Panc1 (cell line): Measurements from ENCODE around the gene WWTR1. TPM values are rescaled to one million over a fixed set of nuclear protein-coding genes. Genes with fewer than 3 reads are reported as not detected.

Experiments
- ATAC-seq: fragments of 200-7000 bp; cut with Tn5 transposase; 2 replicates; pipeline ENCODE4 v1.9.1; 2020; ENCODE audit warnings: mild to moderate bottlenecking, moderate library complexity
- BruUV-seq: library from RNA; stranded (reverse); fragments of 400-500 nt; replicated peaks from 2 replicates; lab custom pipeline; 2021; lab: Mats Ljungman, UMichigan
- CTCF ChIA-PET: fragments of 300-600 bp; sonication (Branson Sonifier 250); formaldehyde crosslinking; loops from one replicate; lab custom pipeline; 2022; ENCODE audit warnings: antibody characterized with exemption; lab: Charles Lee
- POLR2A ChIA-PET: fragments of 300-600 bp; sonication (Branson Sonifier 250); formaldehyde crosslinking; loops from one replicate; lab custom pipeline; 2022; ENCODE audit warnings: antibody characterized with exemption; lab: Charles Lee
- DNase-seq: peaks from one replicate; pipeline ENCODE4 v3.0.0-alpha.2; 2010; ENCODE audit warnings: low read depth, low spot score
- H3K27ac ChIP-seq: 2 replicates; pipeline ENCODE4 v1.5.1; 2011; ENCODE audit warnings: mild to moderate bottlenecking, low read length, inconsistent platforms
- H3K27me3 ChIP-seq: fragments of 200-500 bp; sonication (Bioruptor generic); 2 replicates; pipeline ENCODE4 v1.6.0; 2014; ENCODE audit warnings: low read length, inconsistent platforms; ENCODE audit not compliant: control insufficient read depth, insufficient read depth
- H3K36me3 ChIP-seq: fragments of 200-500 bp; sonication (Bioruptor generic); 2 replicates; pipeline ENCODE4 v1.5.1; 2014; ENCODE audit warnings: inconsistent platforms, mild to moderate bottlenecking, low read length, moderate library complexity; ENCODE audit not compliant: control insufficient read depth, insufficient read depth
- H3K4me1 ChIP-seq: 2 replicates; pipeline ENCODE4 v1.5.1; 2011; ENCODE audit warnings: inconsistent platforms, mild to moderate bottlenecking, low read length, moderate library complexity; ENCODE audit not compliant: control insufficient read depth, insufficient read depth
- H3K4me3 ChIP-seq, 2 experiments: 2 replicates each; pipeline ENCODE4 v1.5.1; 2011 to 2012; ENCODE audit warnings: low read depth in 2 of 2, low read length in 2 of 2, mild to moderate bottlenecking in 2 of 2, inconsistent platforms in 1 of 2, moderate library complexity in 1 of 2
- H3K9me3 ChIP-seq: fragments of 200-500 bp; sonication (Bioruptor generic); 2 replicates; pipeline ENCODE4 v1.5.1; 2014; ENCODE audit warnings: low read depth, mild to moderate bottlenecking, inconsistent platforms, low read length, moderate library complexity; ENCODE audit not compliant: control insufficient read depth, insufficient read depth
- POLR2AphosphoS5 ChIP-seq: IDR thresholded peaks from 2 replicates; pipeline ENCODE4 v1.6.1; 2012; ENCODE audit warnings: mild to moderate bottlenecking, low read depth, low read length, moderate library complexity
- SIN3A ChIP-seq: IDR thresholded peaks from 2 replicates; pipeline ENCODE4 v1.6.1; 2012; ENCODE audit warnings: low read depth, mild to moderate bottlenecking, low read length, moderate library complexity, borderline replicate concordance; ENCODE audit not compliant: insufficient read depth
- TCF7L2 ChIP-seq: IDR thresholded peaks from 2 replicates; pipeline ENCODE4 v1.6.1; 2011; ENCODE audit warnings: mild to moderate bottlenecking, low read depth, low read length, inconsistent platforms
- in situ Hi-C: cut with HindIII; loops from 2 replicates; pipeline ENCODE4 v1.10.0; 2016; ENCODE audit warnings: low sequenced_read_pairs, low pct_unique_long_range_greater_than_20kb
- intact Hi-C: fragments of 100-400 bp; cut with micrococcal nuclease; formaldehyde crosslinking; loops from one replicate; pipeline ENCODE4 v1.10.0; 2022; ENCODE audit not compliant: unreplicated experiment
- total RNA-seq: library from RNA; stranded (reverse); gene quantifications from one replicate; pipeline ENCODE4 v1.2.1, GENCODE V29; 2021; ENCODE audit not compliant: unreplicated experiment
- TF ChIP-seq, protein P1 (sequence below), 2 experiments: IDR thresholded peaks; 2 replicates each; pipeline ENCODE4 v1.6.1; 2011 to 2012; ENCODE audit warnings: low read depth in 2 of 2, control low read depth in 1 of 2, low read length in 1 of 2, mild to moderate bottlenecking in 1 of 2, moderate library complexity in 1 of 2; ENCODE audit not compliant: insufficient read depth in 1 of 2
- TF ChIP-seq, protein P2 (sequence below): fragments of 450-650 bp; IDR thresholded peaks from 2 replicates; pipeline ENCODE4 v1.5.1; 2017; ENCODE audit warnings: mild to moderate bottlenecking

Gene WWTR1
- total RNA-seq, 1 experiment from 2014 or later = 298 TPM

DNA sequence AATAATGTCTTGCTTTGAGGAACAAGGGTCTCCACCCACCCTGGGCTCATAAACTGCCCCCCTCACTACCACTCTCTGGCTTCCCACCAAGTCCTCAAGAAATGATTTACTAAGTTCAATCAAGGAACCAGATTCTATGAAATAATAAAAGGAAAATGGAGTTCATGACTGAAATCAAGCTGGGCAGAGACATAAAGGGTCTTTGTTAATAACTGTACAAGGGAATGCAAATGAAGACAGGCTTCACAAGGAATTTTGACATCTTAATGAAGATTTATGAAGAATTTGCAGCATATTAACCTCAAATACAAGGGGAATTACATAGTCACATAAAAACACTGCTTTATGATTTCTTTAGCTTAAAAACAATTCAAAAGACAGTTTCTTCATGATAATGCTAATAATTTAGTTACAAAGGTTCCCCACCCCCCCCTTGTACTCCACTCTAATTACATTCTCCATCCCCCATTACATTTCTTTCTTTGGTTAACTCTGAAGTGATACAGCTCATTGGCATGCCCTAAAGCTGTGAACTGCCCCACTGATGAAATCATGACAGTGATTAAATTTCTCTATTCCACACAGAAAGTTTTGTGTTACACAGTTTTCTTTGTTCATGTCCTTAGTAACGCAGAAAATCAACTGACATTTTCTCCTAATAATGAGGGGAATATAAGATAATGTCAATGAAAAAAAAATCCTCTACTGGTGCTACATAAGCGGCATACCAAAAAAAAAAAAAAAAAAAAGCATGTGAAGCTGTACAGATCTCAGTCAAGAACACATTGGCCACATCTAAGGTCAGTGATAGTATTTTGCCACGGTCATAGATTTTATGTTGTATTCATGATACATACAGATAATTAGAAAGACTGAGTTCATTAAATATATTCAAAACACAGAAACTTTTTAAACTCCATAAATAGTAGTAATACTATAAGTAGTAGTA lies 54.4 kb downstream of the WWTR1 start:
- peak overlapping the region; percentile 100 for H3K27ac ChIP-seq
- TF ChIP-seq, protein P1, sequence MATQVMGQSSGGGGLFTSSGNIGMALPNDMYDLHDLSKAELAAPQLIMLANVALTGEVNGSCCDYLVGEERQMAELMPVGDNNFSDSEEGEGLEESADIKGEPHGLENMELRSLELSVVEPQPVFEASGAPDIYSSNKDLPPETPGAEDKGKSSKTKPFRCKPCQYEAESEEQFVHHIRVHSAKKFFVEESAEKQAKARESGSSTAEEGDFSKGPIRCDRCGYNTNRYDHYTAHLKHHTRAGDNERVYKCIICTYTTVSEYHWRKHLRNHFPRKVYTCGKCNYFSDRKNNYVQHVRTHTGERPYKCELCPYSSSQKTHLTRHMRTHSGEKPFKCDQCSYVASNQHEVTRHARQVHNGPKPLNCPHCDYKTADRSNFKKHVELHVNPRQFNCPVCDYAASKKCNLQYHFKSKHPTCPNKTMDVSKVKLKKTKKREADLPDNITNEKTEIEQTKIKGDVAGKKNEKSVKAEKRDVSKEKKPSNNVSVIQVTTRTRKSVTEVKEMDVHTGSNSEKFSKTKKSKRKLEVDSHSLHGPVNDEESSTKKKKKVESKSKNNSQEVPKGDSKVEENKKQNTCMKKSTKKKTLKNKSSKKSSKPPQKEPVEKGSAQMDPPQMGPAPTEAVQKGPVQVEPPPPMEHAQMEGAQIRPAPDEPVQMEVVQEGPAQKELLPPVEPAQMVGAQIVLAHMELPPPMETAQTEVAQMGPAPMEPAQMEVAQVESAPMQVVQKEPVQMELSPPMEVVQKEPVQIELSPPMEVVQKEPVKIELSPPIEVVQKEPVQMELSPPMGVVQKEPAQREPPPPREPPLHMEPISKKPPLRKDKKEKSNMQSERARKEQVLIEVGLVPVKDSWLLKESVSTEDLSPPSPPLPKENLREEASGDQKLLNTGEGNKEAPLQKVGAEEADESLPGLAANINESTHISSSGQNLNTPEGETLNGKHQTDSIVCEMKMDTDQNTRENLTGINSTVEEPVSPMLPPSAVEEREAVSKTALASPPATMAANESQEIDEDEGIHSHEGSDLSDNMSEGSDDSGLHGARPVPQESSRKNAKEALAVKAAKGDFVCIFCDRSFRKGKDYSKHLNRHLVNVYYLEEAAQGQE (IDR thresholded peaks at IDR 0.05; ENCODE audit: insufficient read depth in 1 of 2, low read depth in 2 of 2, low read length in 1 of 2) = no peak
- TF ChIP-seq TCF7L2 (no peak), SIN3A (no peak)
- no peaks in the 10 kb centered on the region for H3K27me3 ChIP-seq
- in situ Hi-C loops = no loop called here
- ChIA-PET POLR2A (interaction anchor here (0.5 to 0.7 kb wide), 9 partner anchors 13 to 267 kb away, joined by 3 to 13 read pairs (median 6); no protein-coding TSS in a partner anchor), CTCF (no interaction called here)
- ATAC-seq (no peak), DNase-seq (no peak)
- H3K9me3 ChIP-seq = no peaks in the 10 kb centered on the region
- TSS peak; percentile 4 for BruUV-seq
- H3K4me1 ChIP-seq = peaks cover 98% of the 10 kb centered on the region
- intact Hi-C loops = no loop called here
- no peak overlapping the region for H3K4me3 ChIP-seq
- peaks cover 10% of the 10 kb centered on the region; the same call in 1 of the 2 replicates for H3K36me3 ChIP-seq

DNA sequence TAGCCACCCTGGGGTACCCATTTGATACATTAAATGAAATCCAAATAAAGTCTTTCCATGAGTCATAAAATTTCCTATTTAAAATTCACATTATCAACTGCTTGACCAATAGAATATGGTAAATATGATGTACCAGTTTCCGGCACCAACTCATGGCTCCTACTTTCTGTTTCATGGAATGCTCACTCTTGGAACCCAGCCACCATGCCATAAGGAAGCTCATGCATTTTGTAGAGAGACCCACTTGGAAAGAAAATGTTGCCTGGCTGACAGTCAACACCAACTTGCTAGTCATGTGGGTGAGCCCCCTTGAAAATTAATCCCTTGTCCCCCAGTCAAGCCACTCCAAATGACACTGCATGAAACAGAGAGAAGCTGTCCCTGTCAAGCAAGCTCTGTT lies 57.2 kb downstream of the WWTR1 start:
- TF ChIP-seq TCF7L2 (no peak), SIN3A (no peak), POLR2AphosphoS5 (no peak; the same call in 1 of the 2 replicates)
- TF ChIP-seq, protein P1 (IDR thresholded peaks at IDR 0.05; ENCODE audit: insufficient read depth in 1 of 2, low read depth in 2 of 2, low read length in 1 of 2) = no peak
- TF ChIP-seq, protein P2, sequence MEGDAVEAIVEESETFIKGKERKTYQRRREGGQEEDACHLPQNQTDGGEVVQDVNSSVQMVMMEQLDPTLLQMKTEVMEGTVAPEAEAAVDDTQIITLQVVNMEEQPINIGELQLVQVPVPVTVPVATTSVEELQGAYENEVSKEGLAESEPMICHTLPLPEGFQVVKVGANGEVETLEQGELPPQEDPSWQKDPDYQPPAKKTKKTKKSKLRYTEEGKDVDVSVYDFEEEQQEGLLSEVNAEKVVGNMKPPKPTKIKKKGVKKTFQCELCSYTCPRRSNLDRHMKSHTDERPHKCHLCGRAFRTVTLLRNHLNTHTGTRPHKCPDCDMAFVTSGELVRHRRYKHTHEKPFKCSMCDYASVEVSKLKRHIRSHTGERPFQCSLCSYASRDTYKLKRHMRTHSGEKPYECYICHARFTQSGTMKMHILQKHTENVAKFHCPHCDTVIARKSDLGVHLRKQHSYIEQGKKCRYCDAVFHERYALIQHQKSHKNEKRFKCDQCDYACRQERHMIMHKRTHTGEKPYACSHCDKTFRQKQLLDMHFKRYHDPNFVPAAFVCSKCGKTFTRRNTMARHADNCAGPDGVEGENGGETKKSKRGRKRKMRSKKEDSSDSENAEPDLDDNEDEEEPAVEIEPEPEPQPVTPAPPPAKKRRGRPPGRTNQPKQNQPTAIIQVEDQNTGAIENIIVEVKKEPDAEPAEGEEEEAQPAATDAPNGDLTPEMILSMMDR = no peak
- intact Hi-C loops (no loop called here), in situ Hi-C loops (no loop called here)
- peaks cover 9% of the 10 kb centered on the region for H3K36me3 ChIP-seq
- ChIA-PET CTCF (no interaction called here), POLR2A (interaction anchor here (0.7 kb wide), 1 partner anchor 20 kb away, joined by 3 read pairs; no protein-coding TSS in a partner anchor)
- peak overlapping the region; percentile 100 for H3K27ac ChIP-seq
- no peak for DNase-seq
- H3K27me3 ChIP-seq = no peaks in the 10 kb centered on the region
- ATAC-seq = no peak
- BruUV-seq = no TSS peak
- no peaks in the 10 kb centered on the region for H3K9me3 ChIP-seq
- no peak overlapping the region for H3K4me3 ChIP-seq
- peaks cover 100% of the 10 kb centered on the region for H3K4me1 ChIP-seq
